ENCODE data around the gene GPR153.
"Not testable (repeated sequence)": the region's sequence is repeated elsewhere in the genome, so short reads cannot be mapped to it uniquely, and the experiment has no call there.

Gene GPR153

DNA sequence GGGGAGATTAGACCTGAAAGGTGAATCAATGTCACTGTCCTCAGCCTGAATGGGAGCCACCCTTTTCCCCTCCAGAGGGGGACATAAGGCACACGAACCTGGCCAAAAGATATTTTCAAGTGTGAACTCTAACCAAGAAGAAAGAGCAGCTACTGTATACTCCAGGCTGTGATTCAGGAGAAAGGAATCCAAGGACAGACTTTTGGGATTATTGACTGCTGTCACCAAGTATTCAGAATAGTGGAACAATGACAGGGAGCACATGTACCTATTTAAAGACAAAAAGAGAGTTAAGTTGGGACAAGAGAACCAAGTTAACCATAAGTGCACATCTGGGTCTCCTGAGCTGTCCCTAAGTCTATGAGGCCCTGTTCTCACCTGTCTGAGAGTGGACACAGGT, 27.5 kb downstream of the GPR153 start:
- Histone ChIP-seq H3K9me3 (ENCODE audit: control insufficient read depth, insufficient read depth, low read length) (no peaks in the 10 kb centered on the region), H3K4me3 (ENCODE audit: low read depth, low read length) (no peak overlapping the region), H3K9ac (ENCODE audit: low read depth, low read length) (no peak overlapping the region), H3K27me3 (ENCODE audit: control insufficient read depth, insufficient read depth, low read length) (no peaks in the 10 kb centered on the region), H3K36me3 (ENCODE audit: control insufficient read depth, insufficient read depth, low read length) (peaks cover 24% of the 10 kb centered on the region), H3K4me1 (ENCODE audit: control insufficient read depth, insufficient read depth, low read length) (peaks cover 4% of the 10 kb centered on the region)

DNA sequence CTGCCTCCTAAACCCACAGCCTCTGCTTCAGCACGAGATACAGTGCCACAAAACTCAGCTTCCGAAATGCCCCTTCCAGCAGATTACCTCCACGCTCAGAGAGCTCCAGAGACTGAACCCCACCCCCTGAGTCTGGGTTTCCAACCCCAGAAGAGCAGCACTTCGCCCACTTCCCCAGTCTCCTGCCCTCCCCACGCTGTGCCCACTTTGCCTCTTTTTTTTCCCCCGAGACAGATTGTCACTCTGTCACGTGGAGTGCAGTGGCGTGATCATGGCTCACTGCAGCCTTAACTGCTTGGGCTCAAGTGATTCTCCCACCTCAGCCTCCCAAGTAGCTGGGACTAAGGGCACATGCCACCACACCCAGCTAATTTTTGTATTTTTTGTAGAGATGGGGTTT, 35.2 kb downstream of the GPR153 start:
- Histone ChIP-seq H3K27me3 (ENCODE audit: control insufficient read depth, insufficient read depth, low read length) (no peaks in the 10 kb centered on the region), H3K9me3 (ENCODE audit: control insufficient read depth, insufficient read depth, low read length) (no peaks in the 10 kb centered on the region), H3K4me1 (ENCODE audit: control insufficient read depth, insufficient read depth, low read length) (no peaks in the 10 kb centered on the region), H3K4me3 (ENCODE audit: low read depth, low read length) (no peak overlapping the region), H3K36me3 (ENCODE audit: control insufficient read depth, insufficient read depth, low read length) (peaks cover 24% of the 10 kb centered on the region), H3K9ac (ENCODE audit: low read depth, low read length) (no peak overlapping the region)

GRCh38 chr1:6224718-6225117, 36.2 kb downstream of the GPR153 start:
- Histone ChIP-seq H3K27me3 (ENCODE audit: control insufficient read depth, insufficient read depth, low read length) (no peaks in the 10 kb centered on the region), H3K4me3 (ENCODE audit: low read depth, low read length) (no peak overlapping the region), H3K9me3 (ENCODE audit: control insufficient read depth, insufficient read depth, low read length) (no peaks in the 10 kb centered on the region), H3K9ac (ENCODE audit: low read depth, low read length) (no peak overlapping the region), H3K4me1 (ENCODE audit: control insufficient read depth, insufficient read depth, low read length) (no peaks in the 10 kb centered on the region), H3K36me3 (ENCODE audit: control insufficient read depth, insufficient read depth, low read length) (peaks cover 24% of the 10 kb centered on the region)

DNA sequence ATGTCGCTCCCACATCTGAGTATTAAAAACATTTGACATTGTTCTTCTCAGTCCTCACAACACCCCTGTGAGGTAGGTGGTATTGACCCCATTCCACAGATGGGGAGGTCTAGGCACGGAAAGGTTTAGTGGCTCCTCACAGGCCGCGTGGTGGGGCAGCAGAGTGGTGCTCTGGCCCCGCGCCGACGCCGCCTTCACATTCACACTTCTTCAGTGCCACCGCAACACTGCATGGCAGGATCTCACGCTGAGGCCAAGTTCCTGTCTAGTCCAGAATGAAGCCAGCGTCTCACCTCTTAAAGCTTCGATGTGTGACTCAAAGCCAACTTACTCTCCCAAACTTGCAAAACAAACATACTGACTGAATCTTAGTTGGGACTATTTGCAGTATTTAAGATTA, 37.3 kb downstream of the GPR153 start:
- Histone ChIP-seq H3K36me3 (ENCODE audit: control insufficient read depth, insufficient read depth, low read length) (peaks cover 24% of the 10 kb centered on the region), H3K9ac (ENCODE audit: low read depth, low read length) (no peak overlapping the region), H3K4me1 (ENCODE audit: control insufficient read depth, insufficient read depth, low read length) (no peaks in the 10 kb centered on the region), H3K27me3 (ENCODE audit: control insufficient read depth, insufficient read depth, low read length) (no peaks in the 10 kb centered on the region), H3K4me3 (ENCODE audit: low read depth, low read length) (no peak overlapping the region), H3K9me3 (ENCODE audit: control insufficient read depth, insufficient read depth, low read length) (no peaks in the 10 kb centered on the region)

- Histone ChIP-seq H3K36me3 (ENCODE audit: control insufficient read depth, insufficient read depth, low read length) (peaks cover 24% of the 10 kb centered on the region), H3K4me1 (ENCODE audit: control insufficient read depth, insufficient read depth, low read length) (no peaks in the 10 kb centered on the region), H3K27me3 (ENCODE audit: control insufficient read depth, insufficient read depth, low read length) (no peaks in the 10 kb centered on the region), H3K9ac (ENCODE audit: low read depth, low read length) (no peak overlapping the region), H3K4me3 (ENCODE audit: low read depth, low read length) (no peak overlapping the region), H3K9me3 (ENCODE audit: control insufficient read depth, insufficient read depth, low read length) (no peaks in the 10 kb centered on the region)
These were observed 38.3 kb downstream of the GPR153 start for GRCh38 chr1:6222636-6223035.

- no peaks in the 10 kb centered on the region for H3K4me1 ChIP-seq (ENCODE audit: control insufficient read depth, insufficient read depth, low read length)
These were observed 39.6 kb downstream of the GPR153 start for GRCh38 chr1:6221210-6221784.

GRCh38 chr1:6220236-6220635, 40.7 kb downstream of the GPR153 start:
- Histone ChIP-seq H3K4me3 (ENCODE audit: low read depth, low read length) (no peak overlapping the region), H3K9ac (ENCODE audit: low read depth, low read length) (no peak overlapping the region), H3K4me1 (ENCODE audit: control insufficient read depth, insufficient read depth, low read length) (no peaks in the 10 kb centered on the region), H3K9me3 (ENCODE audit: control insufficient read depth, insufficient read depth, low read length) (no peaks in the 10 kb centered on the region), H3K27me3 (ENCODE audit: control insufficient read depth, insufficient read depth, low read length) (no peaks in the 10 kb centered on the region), H3K36me3 (ENCODE audit: control insufficient read depth, insufficient read depth, low read length) (peaks cover 19% of the 10 kb centered on the region)

More at GRCh38 chr1:6221210-6221784, 39.6 kb downstream of the GPR153 start:
- H3K9ac ChIP-seq (ENCODE audit: low read depth, low read length), result no peak overlapping the region
- H3K9me3 ChIP-seq (ENCODE audit: control insufficient read depth, insufficient read depth, low read length), result no peaks in the 10 kb centered on the region
- no peak overlapping the region for H3K4me3 ChIP-seq (ENCODE audit: low read depth, low read length)
- peaks cover 21% of the 10 kb centered on the region for H3K36me3 ChIP-seq (ENCODE audit: control insufficient read depth, insufficient read depth, low read length)
- H3K27me3 ChIP-seq (ENCODE audit: control insufficient read depth, insufficient read depth, low read length), result no peaks in the 10 kb centered on the region

DNA sequence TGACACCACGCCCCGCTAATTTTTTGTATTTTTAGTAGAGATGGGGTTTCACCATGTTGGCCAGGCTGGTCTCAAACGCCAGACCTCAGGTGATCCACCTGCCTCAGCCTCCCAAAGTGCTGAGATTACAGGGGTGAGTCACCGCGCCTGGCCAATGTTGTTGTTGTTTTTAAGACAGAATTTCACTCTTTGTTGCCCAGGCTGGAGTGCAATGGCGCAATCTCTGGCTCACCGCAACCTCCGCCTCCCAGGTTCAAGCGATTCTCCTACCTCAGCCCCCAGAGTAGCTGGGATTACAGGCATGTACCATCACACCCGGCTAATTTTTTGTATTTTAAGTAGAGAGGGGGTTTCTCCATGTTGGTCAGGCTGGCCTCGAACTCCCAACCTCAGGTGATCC, 41.3 kb downstream of the GPR153 start:
- H3K36me3 ChIP-seq (ENCODE audit: control insufficient read depth, insufficient read depth, low read length), result peaks cover 15% of the 10 kb centered on the region
- not testable (repeated sequence) for H3K4me1 ChIP-seq (ENCODE audit: control insufficient read depth, insufficient read depth, low read length); H3K9me3 ChIP-seq (ENCODE audit: control insufficient read depth, insufficient read depth, low read length); H3K9ac ChIP-seq (ENCODE audit: low read depth, low read length); H3K4me3 ChIP-seq (ENCODE audit: low read depth, low read length); H3K27me3 ChIP-seq (ENCODE audit: control insufficient read depth, insufficient read depth, low read length)

- no peaks in the 10 kb centered on the region for H3K27me3 ChIP-seq (ENCODE audit: control insufficient read depth, insufficient read depth, low read length)
- H3K9ac ChIP-seq (ENCODE audit: low read depth, low read length), result no peak overlapping the region
- no peaks in the 10 kb centered on the region for H3K9me3 ChIP-seq (ENCODE audit: control insufficient read depth, insufficient read depth, low read length)
- H3K4me1 ChIP-seq (ENCODE audit: control insufficient read depth, insufficient read depth, low read length), result no peaks in the 10 kb centered on the region
- peaks cover 5% of the 10 kb centered on the region for H3K36me3 ChIP-seq (ENCODE audit: control insufficient read depth, insufficient read depth, low read length)
- H3K4me3 ChIP-seq (ENCODE audit: low read depth, low read length), result no peak overlapping the region
These were observed 42.3 kb downstream of the GPR153 start for GRCh38 chr1:6218375-6219164.

DNA sequence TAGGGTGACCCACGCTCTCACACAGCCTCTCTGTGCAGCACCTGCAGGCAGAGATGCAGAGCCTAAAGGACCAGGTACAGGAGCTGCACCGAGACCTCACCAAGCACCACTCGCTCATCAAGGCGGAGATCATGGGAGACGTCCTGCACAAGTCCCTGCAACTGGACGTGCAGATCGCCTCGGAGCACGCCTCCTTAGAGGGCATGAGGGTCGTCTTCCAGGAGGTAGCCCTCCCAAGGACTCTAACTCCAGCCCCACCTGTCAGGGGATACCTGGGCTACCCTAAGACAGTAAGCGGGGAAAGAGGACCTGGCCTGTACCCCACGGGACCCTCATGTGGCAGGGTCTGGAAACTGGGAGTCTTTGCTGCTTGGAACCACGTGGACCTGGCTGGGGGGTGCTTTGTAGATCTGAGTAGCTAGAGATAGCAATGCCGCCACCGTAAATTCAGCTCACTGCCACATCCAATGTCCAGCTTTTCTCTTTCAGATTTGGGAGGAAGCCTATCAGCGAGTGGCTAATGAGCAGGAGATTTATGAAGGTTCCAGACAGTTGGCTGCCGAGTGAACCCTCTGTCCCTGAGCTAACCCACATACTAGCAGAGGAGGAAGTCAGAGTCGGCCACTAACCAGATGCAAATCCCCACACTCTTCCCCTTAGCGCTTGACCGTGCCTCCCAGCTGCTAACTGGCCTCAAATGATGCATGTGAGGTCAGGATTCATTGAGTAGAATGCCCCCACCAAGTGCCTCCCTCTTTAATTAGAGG, 48.5 kb downstream of the GPR153 start:
- Histone ChIP-seq H3K9me3 (ENCODE audit: control insufficient read depth, insufficient read depth, low read length) (no peaks in the 10 kb centered on the region), H3K9ac (ENCODE audit: low read depth, low read length) (no peak overlapping the region), H3K27me3 (ENCODE audit: control insufficient read depth, insufficient read depth, low read length) (peaks cover 10% of the 10 kb centered on the region), H3K4me3 (ENCODE audit: low read depth, low read length) (no peak overlapping the region), H3K36me3 (ENCODE audit: control insufficient read depth, insufficient read depth, low read length) (no peaks in the 10 kb centered on the region), H3K4me1 (ENCODE audit: control insufficient read depth, insufficient read depth, low read length) (peaks cover 9% of the 10 kb centered on the region)

GRCh38 chr1:6211731-6212130, 49.2 kb downstream of the GPR153 start:
- Histone ChIP-seq H3K9me3 (ENCODE audit: control insufficient read depth, insufficient read depth, low read length) (no peaks in the 10 kb centered on the region), H3K4me1 (ENCODE audit: control insufficient read depth, insufficient read depth, low read length) (peaks cover 11% of the 10 kb centered on the region), H3K27me3 (ENCODE audit: control insufficient read depth, insufficient read depth, low read length) (peaks cover 15% of the 10 kb centered on the region), H3K36me3 (ENCODE audit: control insufficient read depth, insufficient read depth, low read length) (no peaks in the 10 kb centered on the region), H3K9ac (ENCODE audit: low read depth, low read length) (no peak overlapping the region), H3K4me3 (ENCODE audit: low read depth, low read length) (no peak overlapping the region)
